Astrocyte (in vitro differentiated cells and primary cell): Measurements from ENCODE around the gene UTS2R.

ENCODE experiments used
- EZH2 ChIP-seq: IDR thresholded peaks from 2 replicates; pipeline ENCODE4 v1.6.1; 2012; ENCODE audit warnings: mild to moderate bottlenecking, low read length, inconsistent platforms; ENCODE audit not compliant: insufficient read depth
- TF ChIP-seq, protein P1 (sequence below): IDR thresholded peaks from 2 replicates; pipeline ENCODE4 v1.5.1; 2011; ENCODE audit warnings: low read depth, mild to moderate bottlenecking, inconsistent platforms, low read length, moderate library complexity; ENCODE audit not compliant: insufficient read depth

DNA sequence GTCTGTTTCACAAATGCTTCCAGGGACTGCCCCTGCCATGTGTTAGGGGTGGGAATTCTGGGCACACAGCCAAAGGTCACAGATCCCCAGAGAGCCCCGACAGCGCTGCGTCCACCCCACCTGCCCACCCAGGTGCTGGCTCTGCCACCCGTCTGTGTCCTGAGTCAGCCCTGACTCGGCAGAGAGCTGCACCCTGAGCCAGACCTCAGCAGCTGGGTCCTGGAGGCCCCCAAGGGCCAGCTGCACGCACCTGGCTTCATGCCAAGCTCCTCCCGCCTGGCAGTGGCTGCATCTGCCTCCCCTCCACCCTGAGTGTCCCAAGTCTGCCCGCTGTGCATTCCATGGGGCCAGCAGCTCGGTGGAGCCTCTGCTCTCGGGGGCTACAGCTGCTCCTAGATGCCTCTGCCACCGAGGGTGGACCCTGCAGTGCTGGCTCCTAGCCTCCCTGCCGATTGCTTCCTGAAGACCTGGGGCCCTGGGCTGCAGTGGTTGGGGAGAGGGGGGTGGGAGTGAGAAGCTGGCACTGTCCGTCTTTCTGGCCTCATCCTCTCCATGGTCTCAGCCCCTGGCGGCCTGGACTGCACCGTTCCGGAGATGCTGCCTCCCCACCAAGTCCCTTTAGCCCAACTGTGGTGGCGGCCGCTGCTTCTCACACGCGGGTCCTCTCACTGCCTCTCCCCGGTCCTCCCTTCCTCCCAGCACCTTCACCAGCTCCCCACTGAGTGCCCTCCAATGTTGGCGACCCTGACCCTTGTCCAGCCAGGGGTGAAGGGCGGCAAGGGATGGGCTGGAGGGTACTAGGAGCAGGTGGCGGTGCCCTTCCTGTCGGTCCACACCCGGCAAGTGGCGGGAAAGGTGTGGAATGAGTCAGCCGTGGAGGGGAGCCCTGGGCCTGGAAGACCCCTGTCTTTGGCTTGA is 41.0 kb upstream of the UTS2R start:
- TF ChIP-seq, protein P1, sequence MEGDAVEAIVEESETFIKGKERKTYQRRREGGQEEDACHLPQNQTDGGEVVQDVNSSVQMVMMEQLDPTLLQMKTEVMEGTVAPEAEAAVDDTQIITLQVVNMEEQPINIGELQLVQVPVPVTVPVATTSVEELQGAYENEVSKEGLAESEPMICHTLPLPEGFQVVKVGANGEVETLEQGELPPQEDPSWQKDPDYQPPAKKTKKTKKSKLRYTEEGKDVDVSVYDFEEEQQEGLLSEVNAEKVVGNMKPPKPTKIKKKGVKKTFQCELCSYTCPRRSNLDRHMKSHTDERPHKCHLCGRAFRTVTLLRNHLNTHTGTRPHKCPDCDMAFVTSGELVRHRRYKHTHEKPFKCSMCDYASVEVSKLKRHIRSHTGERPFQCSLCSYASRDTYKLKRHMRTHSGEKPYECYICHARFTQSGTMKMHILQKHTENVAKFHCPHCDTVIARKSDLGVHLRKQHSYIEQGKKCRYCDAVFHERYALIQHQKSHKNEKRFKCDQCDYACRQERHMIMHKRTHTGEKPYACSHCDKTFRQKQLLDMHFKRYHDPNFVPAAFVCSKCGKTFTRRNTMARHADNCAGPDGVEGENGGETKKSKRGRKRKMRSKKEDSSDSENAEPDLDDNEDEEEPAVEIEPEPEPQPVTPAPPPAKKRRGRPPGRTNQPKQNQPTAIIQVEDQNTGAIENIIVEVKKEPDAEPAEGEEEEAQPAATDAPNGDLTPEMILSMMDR, result no peak
- TF ChIP-seq EZH2, result no peak
